Activated T-cell treated with anti-CD3 and anti-CD28 coated beads, Interleukin-2, amount 50 U/mL, for 72 hours (primary cell): ENCODE data around the gene SULT1B1. TPM values are rescaled to one million over a fixed set of nuclear protein-coding genes. Genes with fewer than 3 reads are reported as not detected.

ENCODE experiments used
- ATAC-seq, 2 donors: fragments of 150-1000 bp; cut with Tn5 transposase; replicated peaks in 1 of 2; 2 replicates each; pipeline ENCODE4 v1.10.0; 2021; ENCODE audit warnings: moderate library complexity in 2 of 2, mild to moderate bottlenecking in 1 of 2
- DNase-seq, 2 donors: peaks; one replicate each; pipeline ENCODE4 v3.0.0; 2021 to 2022; ENCODE audit warnings: mixed read lengths in 1 of 2
- H3K27ac Mint-ChIP-seq: one replicate; pipeline ENCODE4 v1.8.0; 2022; ENCODE audit warnings: mild to moderate bottlenecking, moderate library complexity, mixed read lengths
- H3K27me3 Mint-ChIP-seq: one replicate; pipeline ENCODE4 v1.8.0; 2022; ENCODE audit warnings: low read depth, mixed read lengths
- H3K36me3 Mint-ChIP-seq, 2 donors: one replicate each; pipeline ENCODE4 v1.8.0; 2022; ENCODE audit warnings: mixed read lengths in 2 of 2, mild to moderate bottlenecking in 1 of 2; ENCODE audit not compliant: insufficient read depth in 2 of 2
- H3K4me1 Mint-ChIP-seq: one replicate; pipeline ENCODE4 v1.8.0; 2022; ENCODE audit warnings: low read depth, mixed read lengths
- H3K4me3 Mint-ChIP-seq, 2 donors: one replicate each; pipeline ENCODE4 v1.8.0; 2022; ENCODE audit warnings: mild to moderate bottlenecking in 2 of 2, mixed read lengths in 2 of 2, moderate library complexity in 2 of 2
- H3K9me3 Mint-ChIP-seq, 2 donors: one replicate each; pipeline ENCODE4 v1.8.0; 2022; ENCODE audit warnings: mixed read lengths in 2 of 2
- total RNA-seq, 2 donors: library from RNA; stranded (reverse); gene quantifications; one replicate each; pipeline ENCODE4 v1.2.3, GENCODE V29; 2022

SULT1B1 gene
- total RNA-seq, 2 donors from 2014 or later = 3.3 to 4.5 TPM

DNA sequence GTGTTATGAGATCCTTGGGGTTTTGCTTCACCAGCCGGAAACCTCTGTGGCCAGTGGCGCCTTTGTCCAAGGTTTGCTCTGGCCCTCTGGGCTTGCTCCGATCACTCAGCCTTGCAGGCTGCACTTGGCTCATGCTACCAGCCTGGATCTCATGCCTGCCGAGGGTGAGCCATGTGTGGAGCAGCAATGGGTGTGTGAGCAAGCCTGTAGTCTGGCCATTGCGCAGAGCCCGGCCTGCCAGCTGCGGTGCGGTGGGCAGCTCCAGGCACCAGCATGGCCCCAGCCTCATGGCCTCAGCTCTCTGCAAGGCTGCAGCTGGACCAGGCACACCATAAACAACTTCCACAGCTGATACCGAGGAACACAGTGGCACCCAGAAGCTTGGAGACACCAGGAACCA is 17.8 kb downstream of the SULT1B1 start:
- Mint-ChIP-seq H3K9me3 (peaks cover 14 to 19% of the 10 kb centered on the region in 2 donors), H3K27me3 (no peaks in the 10 kb centered on the region), H3K36me3 (peaks cover 8 to 20% of the 10 kb centered on the region in 2 donors), H3K4me1 (no peaks in the 10 kb centered on the region), H3K27ac (no peak overlapping the region), H3K4me3 (no peak overlapping the region)
- ATAC-seq = no peak
- DNase-seq = no peak

DNA sequence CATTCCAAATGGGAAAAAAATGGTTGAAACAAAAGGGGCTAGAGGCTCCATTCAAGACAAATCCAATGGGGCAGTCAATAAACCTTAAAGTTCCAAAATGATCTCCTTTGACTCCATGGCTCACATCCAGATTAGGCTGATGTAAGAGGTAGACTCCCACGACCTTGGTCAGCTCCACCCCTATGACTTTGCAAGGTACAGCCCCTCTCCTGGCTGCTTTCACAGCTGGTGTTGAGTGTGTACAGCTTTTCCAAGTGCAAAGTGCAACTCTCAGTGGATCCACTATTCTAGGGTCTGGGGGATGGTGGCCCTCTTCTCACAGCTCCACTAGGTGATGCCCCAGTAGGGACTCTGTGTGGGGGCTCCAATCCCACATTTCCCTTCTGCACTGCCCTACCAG is 21.5 kb downstream of the SULT1B1 start:
- DNase-seq (no peak), ATAC-seq (no peak)
- H3K9me3 Mint-ChIP-seq = peaks cover 6 to 10% of the 10 kb centered on the region in 2 donors

DNA sequence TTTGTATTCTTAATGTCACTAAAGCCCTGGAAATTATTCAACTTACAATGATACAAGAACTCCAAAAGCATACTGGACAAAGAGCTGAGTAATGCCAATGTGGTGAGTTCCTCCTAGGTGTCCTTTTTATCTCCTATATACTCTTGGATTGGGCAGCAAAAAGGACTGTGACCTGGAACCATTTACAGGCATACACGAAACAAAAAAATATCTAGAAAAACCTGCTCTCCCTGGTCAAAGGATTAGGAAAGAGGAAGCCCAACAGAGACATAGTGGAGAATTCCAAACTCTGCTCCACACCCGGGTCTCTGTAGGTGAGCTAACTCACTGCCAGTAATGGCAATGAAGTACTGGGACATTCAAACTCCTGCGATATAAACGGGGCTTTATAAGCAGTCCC is 25.3 kb downstream of the SULT1B1 start:
- DNase-seq (no peak), ATAC-seq (no peak)
- H3K4me3 Mint-ChIP-seq = no peak overlapping the region
- H3K9me3 Mint-ChIP-seq = peaks cover 4 to 5% of the 10 kb centered on the region in 2 donors
- H3K36me3 Mint-ChIP-seq = peaks cover 4 to 5% of the 10 kb centered on the region in 2 donors
- H3K4me1 Mint-ChIP-seq = no peaks in the 10 kb centered on the region
- H3K27me3 Mint-ChIP-seq = no peaks in the 10 kb centered on the region
- no peak overlapping the region for H3K27ac Mint-ChIP-seq

More for the DNA sequence above, 21.5 kb downstream of the SULT1B1 start:
- Mint-ChIP-seq H3K27me3 (no peaks in the 10 kb centered on the region), H3K4me3 (no peak overlapping the region), H3K36me3 (peaks cover 6 to 16% of the 10 kb centered on the region in 2 donors), H3K27ac (no peak overlapping the region), H3K4me1 (no peaks in the 10 kb centered on the region)

DNA sequence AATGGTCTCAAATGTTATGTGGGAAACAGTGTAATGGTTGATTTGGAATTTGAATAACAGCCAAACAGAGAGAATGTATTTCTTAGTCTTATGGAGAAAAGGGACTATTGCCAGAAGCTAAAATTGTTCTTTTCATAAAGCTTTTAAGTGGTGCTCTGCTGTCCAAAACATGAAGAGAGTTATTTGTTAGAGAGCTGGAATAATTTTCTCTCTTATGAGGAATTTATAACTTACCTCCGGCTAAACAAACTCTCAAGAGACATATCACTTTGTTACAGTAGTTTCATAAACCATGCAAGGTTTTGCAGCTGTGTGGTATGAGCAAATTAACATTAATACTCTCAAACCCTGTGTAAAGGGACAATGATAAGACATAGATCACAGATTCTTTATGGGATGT is 28.6 kb downstream of the SULT1B1 start:
- no peak overlapping the region for H3K4me3 Mint-ChIP-seq
- no peaks in the 10 kb centered on the region for H3K27me3 Mint-ChIP-seq
- no peaks in the 10 kb centered on the region for H3K4me1 Mint-ChIP-seq
- no peaks in the 10 kb centered on the region for H3K36me3 Mint-ChIP-seq
- no peaks in the 10 kb centered on the region for H3K9me3 Mint-ChIP-seq
- H3K27ac Mint-ChIP-seq = no peak overlapping the region
- ATAC-seq (no peak), DNase-seq (no peak)

DNA sequence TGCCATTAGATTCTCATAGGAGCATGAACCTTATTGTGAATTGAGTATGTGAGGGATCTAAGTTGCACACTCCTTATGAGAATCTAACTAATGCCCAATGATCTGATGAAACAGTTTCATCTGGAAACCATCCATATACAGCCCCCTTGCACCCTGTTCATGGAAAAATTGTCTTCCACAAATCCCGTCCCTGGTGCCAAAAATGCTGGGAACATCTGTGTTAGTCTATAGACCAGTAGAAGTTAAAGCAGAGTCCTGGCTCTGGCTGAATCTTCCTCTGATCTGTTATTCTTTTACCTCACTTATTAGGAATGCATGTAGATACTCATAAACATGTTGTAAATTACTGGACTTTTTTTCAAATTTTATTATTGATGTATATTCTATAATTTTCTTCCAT is 29.2 kb downstream of the SULT1B1 start:
- Mint-ChIP-seq H3K9me3 (no peaks in the 10 kb centered on the region), H3K4me1 (no peaks in the 10 kb centered on the region), H3K4me3 (no peak overlapping the region), H3K27ac (no peak overlapping the region), H3K36me3 (no peaks in the 10 kb centered on the region), H3K27me3 (no peaks in the 10 kb centered on the region)
- DNase-seq (no peak), ATAC-seq (no peak)

DNA sequence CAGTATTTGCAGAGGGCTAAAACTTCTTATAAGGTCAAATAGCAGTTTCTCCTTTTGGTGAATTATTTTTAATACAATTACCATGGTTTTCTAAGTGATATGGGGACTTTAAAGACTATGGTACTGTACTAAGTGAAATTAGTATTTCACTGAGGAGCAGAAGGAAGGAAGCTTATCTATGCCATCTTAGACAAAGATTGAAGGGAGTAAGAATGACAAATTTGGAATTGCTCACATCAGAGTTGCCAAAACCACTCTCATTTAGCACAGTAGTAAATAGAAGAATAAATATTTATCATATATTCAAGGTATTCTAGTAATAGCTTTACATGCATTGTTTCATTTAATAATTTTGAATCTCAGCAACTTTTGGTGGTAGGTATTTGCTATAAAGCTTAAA is 30.4 kb downstream of the SULT1B1 start:
- ATAC-seq = no peak
- H3K9me3 Mint-ChIP-seq = no peaks in the 10 kb centered on the region
- H3K4me3 Mint-ChIP-seq = no peak overlapping the region
- no peaks in the 10 kb centered on the region for H3K27me3 Mint-ChIP-seq
- H3K4me1 Mint-ChIP-seq = no peaks in the 10 kb centered on the region
- no peak overlapping the region for H3K27ac Mint-ChIP-seq
- no peak for DNase-seq
- H3K36me3 Mint-ChIP-seq = no peaks in the 10 kb centered on the region

DNA sequence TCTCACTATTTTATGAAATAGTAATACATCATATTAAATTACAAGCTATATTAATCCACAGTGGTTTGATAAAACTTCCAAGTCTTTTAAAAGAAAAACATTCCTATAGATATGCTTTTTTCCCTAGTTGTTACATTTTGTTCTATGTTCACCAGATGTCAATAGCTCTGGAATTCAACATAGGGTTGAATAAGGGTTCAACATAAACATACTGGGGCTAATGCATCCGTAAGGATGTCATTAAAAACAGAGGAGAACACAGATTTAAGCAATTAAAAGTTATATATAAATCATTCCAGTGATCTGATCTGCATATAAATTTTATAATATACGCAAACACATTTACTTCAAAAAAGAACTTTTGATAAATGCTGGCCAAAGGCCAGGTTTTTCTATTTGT is 32.5 kb downstream of the SULT1B1 start:
- H3K36me3 Mint-ChIP-seq = peaks cover 0 to 1% of the 10 kb centered on the region in 2 donors
- no peak overlapping the region for H3K27ac Mint-ChIP-seq
- H3K4me3 Mint-ChIP-seq = no peak overlapping the region
- ATAC-seq (no peak), DNase-seq (no peak)
- no peaks in the 10 kb centered on the region for H3K27me3 Mint-ChIP-seq
- H3K9me3 Mint-ChIP-seq = no peaks in the 10 kb centered on the region
- H3K4me1 Mint-ChIP-seq = no peaks in the 10 kb centered on the region

DNA sequence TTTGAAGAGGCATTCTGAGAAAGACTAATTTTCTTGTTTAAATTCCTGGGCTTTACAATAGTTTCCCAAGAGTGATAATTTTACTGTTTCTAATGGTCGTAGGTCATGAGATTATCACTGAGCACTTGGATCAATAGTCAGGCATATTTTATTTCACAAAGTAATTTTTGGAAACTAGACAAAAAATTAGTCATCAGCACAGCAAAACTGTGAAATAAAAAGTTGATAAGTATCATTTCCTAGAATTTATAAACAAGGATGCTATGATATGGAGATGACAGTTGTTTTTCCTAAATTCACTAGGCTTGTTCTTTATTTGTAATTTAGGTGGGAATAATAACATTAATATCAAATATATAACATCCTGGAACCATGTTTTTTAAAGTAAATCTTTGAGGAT is 33.0 kb downstream of the SULT1B1 start:
- no peaks in the 10 kb centered on the region for H3K27me3 Mint-ChIP-seq
- no peak overlapping the region for H3K4me3 Mint-ChIP-seq
- DNase-seq (no peak), ATAC-seq (no peak)
- peaks cover 0 to 1% of the 10 kb centered on the region in 2 donors for H3K36me3 Mint-ChIP-seq
- H3K4me1 Mint-ChIP-seq = no peaks in the 10 kb centered on the region
- no peaks in the 10 kb centered on the region for H3K9me3 Mint-ChIP-seq
- no peak overlapping the region for H3K27ac Mint-ChIP-seq

DNA sequence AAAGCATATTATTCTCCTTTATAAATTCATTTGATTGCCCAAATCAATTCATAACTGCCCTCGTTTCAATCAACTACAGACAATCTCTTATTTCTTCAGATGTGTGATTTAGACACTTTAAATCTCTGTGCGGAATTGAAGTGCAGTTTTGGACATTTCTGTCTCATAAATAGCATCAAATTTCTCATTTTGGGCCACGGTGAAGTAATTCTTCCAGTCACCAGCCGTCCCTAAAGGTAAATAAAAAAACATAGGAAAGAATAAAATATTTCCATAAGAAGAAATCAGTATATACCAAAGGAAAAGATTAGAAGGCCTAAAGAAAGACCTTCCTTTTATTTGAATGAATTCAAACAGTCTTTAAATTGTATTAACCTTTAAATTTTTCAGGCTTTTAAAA is 33.4 kb downstream of the SULT1B1 start:
- Mint-ChIP-seq H3K27me3 (no peaks in the 10 kb centered on the region), H3K27ac (no peak overlapping the region), H3K4me1 (no peaks in the 10 kb centered on the region), H3K9me3 (no peaks in the 10 kb centered on the region), H3K4me3 (no peak overlapping the region), H3K36me3 (peaks cover 0 to 1% of the 10 kb centered on the region in 2 donors)
- no peak for DNase-seq
- ATAC-seq = no peak

DNA sequence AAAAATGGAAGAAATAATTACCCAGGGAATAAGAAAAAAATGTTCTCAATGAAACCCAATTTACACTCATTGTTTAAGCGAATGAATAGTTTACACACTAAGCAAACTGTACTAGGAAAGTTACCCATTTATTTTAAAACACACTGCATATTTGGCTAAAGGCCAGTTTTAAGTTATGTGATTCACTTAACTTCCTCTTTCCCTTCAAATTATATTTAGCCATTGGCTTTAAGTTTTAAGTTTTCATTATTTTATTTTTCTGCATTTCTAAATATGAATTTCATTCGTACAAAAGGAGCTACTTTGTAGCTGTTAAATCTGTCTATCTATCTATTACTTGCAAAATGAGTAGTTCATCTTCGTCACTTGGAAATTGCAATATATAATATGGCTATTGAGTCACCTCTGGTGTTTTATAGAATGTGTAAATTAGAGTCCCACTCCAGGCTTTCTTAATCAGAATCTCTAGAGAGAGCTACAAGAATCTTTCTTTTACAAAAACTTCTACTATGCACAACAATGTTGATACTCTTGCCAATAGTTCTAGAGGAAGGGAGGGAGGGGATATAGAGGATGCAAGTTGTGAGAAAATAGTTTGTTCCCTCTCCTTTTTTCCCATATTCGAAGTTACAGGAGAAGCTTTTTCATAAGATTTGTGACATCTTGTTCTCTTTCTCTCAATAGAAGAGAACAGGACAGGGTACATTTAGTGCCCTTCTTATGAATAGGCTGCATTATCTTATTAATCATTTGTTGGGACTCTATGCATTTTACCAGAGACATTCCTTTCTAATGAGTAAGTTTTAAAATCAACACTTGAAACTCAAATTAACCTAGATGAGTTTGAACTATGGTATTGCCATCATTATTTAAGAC is 41.8 kb downstream of the SULT1B1 start:
- DNase-seq = no peak
- no peak for ATAC-seq
- H3K4me3 Mint-ChIP-seq = no peak overlapping the region
- H3K36me3 Mint-ChIP-seq = no peaks in the 10 kb centered on the region
- H3K4me1 Mint-ChIP-seq = no peaks in the 10 kb centered on the region
- H3K27me3 Mint-ChIP-seq = no peaks in the 10 kb centered on the region
- H3K27ac Mint-ChIP-seq = no peak overlapping the region
- H3K9me3 Mint-ChIP-seq = no peaks in the 10 kb centered on the region

DNA sequence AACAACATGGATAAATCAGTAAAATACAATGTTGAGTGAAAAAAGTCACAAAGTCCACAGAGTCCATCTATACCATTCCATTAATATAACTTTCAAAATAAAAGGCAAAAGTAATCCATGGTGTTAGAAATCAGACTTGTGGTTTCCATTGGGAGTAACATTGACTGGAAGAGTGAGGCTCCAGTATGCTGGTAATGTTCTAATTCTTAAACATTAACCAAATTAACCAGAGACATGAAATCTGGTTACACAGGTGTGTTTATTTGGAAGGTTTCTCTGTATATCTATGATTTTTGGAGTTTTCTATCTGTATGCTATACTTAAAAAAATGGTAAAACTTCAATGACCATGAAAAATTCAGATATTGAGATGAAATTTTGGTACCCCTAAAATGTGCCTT is 42.6 kb downstream of the SULT1B1 start:
- Mint-ChIP-seq H3K9me3 (no peaks in the 10 kb centered on the region), H3K4me3 (no peak overlapping the region), H3K27me3 (no peaks in the 10 kb centered on the region), H3K4me1 (no peaks in the 10 kb centered on the region), H3K27ac (no peak overlapping the region), H3K36me3 (no peaks in the 10 kb centered on the region)
- ATAC-seq (no peak), DNase-seq (no peak)

DNA sequence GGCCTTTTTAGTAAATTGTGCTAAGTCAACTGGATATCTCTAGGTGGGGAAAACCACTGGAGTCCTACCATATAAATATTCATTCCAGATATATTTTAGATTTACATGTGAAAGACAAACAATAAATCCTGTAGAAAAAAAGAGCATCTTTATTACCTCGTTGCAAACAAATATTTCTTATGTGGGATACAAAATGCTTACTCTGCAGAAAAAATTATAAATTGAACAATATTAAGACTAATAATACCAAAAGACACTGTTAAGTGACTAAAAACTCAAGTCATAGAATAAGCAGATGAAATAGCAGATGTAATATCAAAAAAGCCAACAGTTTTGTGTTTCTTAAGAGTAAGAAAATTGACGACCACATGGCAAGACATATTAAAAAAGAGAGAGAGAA is 43.8 kb downstream of the SULT1B1 start:
- Mint-ChIP-seq H3K27me3 (no peaks in the 10 kb centered on the region), H3K27ac (peak overlapping the region; percentile 34), H3K36me3 (no peaks in the 10 kb centered on the region), H3K4me3 (no peak overlapping the region), H3K9me3 (no peaks in the 10 kb centered on the region), H3K4me1 (no peaks in the 10 kb centered on the region)
- DNase-seq (no peak), ATAC-seq (no peak)

DNA sequence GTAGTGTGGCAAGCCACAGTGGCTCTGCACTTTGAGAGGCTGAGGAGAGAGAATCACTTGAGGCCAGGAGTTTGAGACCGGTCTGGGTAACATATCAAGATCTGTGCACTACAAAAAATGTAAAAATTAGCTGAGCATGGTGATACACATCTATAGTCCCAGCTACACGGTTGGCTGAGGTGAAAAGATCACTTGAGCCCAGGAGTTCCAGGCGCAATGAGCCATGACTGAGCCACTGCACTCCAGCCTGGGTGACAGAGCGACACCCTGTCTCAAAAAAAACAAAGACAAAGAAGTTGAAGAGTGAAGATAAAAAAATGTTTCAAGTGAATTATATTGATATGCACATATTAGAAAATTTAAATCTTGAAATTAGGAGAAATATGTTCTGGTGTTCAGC is 46.3 kb downstream of the SULT1B1 start:
- ATAC-seq (no peak), DNase-seq (no peak)
- H3K4me1 Mint-ChIP-seq = no peaks in the 10 kb centered on the region
- no peaks in the 10 kb centered on the region for H3K27me3 Mint-ChIP-seq
- no peak overlapping the region for H3K4me3 Mint-ChIP-seq
- H3K27ac Mint-ChIP-seq = no peak overlapping the region
- peaks cover 3 to 6% of the 10 kb centered on the region in 2 donors for H3K9me3 Mint-ChIP-seq
- H3K36me3 Mint-ChIP-seq = peaks cover 2 to 4% of the 10 kb centered on the region in 2 donors

DNA sequence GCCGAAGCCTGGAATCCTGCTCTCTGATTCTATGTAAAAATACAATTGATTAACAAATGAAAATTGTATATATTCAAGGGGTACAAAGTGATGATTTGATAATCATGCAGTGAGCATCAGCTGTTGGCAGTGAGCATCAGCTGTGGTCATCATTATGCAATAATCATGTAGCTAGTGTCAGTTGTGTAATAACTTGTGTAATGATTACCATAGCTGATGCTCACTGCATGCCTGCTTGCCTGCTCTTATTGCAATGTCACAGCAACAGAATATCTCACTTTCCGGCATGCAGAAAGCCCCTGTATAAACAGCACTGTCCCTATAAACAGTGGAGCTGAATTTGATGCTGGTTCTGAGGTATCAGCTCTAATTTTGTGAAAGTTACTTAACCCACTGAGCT is 46.8 kb downstream of the SULT1B1 start:
- Mint-ChIP-seq H3K4me1 (no peaks in the 10 kb centered on the region), H3K9me3 (peaks cover 3 to 6% of the 10 kb centered on the region in 2 donors), H3K27ac (no peak overlapping the region), H3K36me3 (peaks cover 2 to 4% of the 10 kb centered on the region in 2 donors), H3K27me3 (no peaks in the 10 kb centered on the region), H3K4me3 (no peak overlapping the region)
- DNase-seq (no peak), ATAC-seq (no peak)
